Loucy (cell line): ENCODE results near the gene PTCD1.
A peak's percentile ranks its signal among the peaks of the same experiment; 100 is the strongest.

Experiments used
- H2AFZ ChIP-seq: fragments of 200-600 bp; sonication (generic); 2 replicates; pipeline ENCODE4 v1.6.0; 2016; ENCODE audit warnings: antibody characterized with exemption, mild to moderate bottlenecking, low read length, moderate library complexity
- H3F3A ChIP-seq: fragments of 200-600 bp; 2 replicates; pipeline ENCODE4 v1.6.0; 2016; ENCODE audit warnings: antibody characterized with exemption, low read depth, mild to moderate bottlenecking
- H3K27me3 ChIP-seq: fragments of 200-600 bp; sonication (generic); 2 replicates; pipeline ENCODE4 v1.6.1; 2014; ENCODE audit warnings: low read length, mild to moderate bottlenecking; ENCODE audit not compliant: insufficient read depth, poor library complexity, severe bottlenecking
- H3K36me3 ChIP-seq: fragments of 200-600 bp; sonication (generic); 2 replicates; pipeline ENCODE4 v1.6.1; 2016; ENCODE audit warnings: low read length; ENCODE audit not compliant: insufficient read depth
- H3K4me1 ChIP-seq: fragments of 200-600 bp; sonication (generic); 2 replicates; pipeline ENCODE4 v1.5.1; 2014; ENCODE audit warnings: low read length, mild to moderate bottlenecking; ENCODE audit not compliant: insufficient read depth, poor library complexity, severe bottlenecking
- H3K4me2 ChIP-seq: fragments of 200-600 bp; sonication (generic); 2 replicates; pipeline ENCODE4 v1.6.0; 2014; ENCODE audit warnings: antibody characterized with exemption, low read length, low read depth, mild to moderate bottlenecking; ENCODE audit not compliant: poor library complexity, severe bottlenecking
- H3K4me3 ChIP-seq: fragments of 200-600 bp; sonication (generic); 2 replicates; pipeline ENCODE4 v1.5.1; 2014; ENCODE audit warnings: low read length, mild to moderate bottlenecking, mixed read lengths; ENCODE audit not compliant: poor library complexity, severe bottlenecking
- H3K79me2 ChIP-seq: fragments of 200-600 bp; sonication (generic); 2 replicates; pipeline ENCODE4 v1.6.1; 2014; ENCODE audit warnings: low read length; ENCODE audit not compliant: insufficient read depth
- H3K9ac ChIP-seq: fragments of 200-600 bp; sonication (generic); 2 replicates; pipeline ENCODE4 v1.6.0; 2014; ENCODE audit warnings: mild to moderate bottlenecking, low read depth, low read length, moderate library complexity; ENCODE audit not compliant: poor library complexity, severe bottlenecking
- H3K9me2 ChIP-seq: fragments of 200-600 bp; sonication (generic); replicated peaks from 2 replicates; pipeline ENCODE4 v1.6.1; 2016; ENCODE audit warnings: low read depth, low read length, mixed read lengths
- H3K9me3 ChIP-seq: fragments of 200-600 bp; sonication (generic); 2 replicates; pipeline ENCODE4 v1.6.1; 2014; ENCODE audit warnings: mild to moderate bottlenecking, antibody characterized with exemption, low read length, low read depth; ENCODE audit not compliant: insufficient read depth
- H4K20me1 ChIP-seq: fragments of 200-600 bp; sonication (generic); 2 replicates; pipeline ENCODE4 v1.6.0; 2014; ENCODE audit warnings: antibody characterized with exemption, low read length, mild to moderate bottlenecking; ENCODE audit not compliant: insufficient read depth, poor library complexity, severe bottlenecking
- EZH2phosphoT487 ChIP-seq: fragments of 200-600 bp; IDR thresholded peaks from 2 replicates; pipeline ENCODE4 v1.6.1; 2018; ENCODE audit warnings: antibody characterized with exemption, mild to moderate bottlenecking, moderate library complexity, borderline replicate concordance
- TF ChIP-seq, protein P1 (sequence below): fragments of 200-600 bp; sonication (generic); conservative IDR thresholded peaks from 2 replicates; pipeline ENCODE4 v1.5.1; 2014; ENCODE audit warnings: mild to moderate bottlenecking, antibody characterized with exemption, low read length

PTCD1 gene

DNA sequence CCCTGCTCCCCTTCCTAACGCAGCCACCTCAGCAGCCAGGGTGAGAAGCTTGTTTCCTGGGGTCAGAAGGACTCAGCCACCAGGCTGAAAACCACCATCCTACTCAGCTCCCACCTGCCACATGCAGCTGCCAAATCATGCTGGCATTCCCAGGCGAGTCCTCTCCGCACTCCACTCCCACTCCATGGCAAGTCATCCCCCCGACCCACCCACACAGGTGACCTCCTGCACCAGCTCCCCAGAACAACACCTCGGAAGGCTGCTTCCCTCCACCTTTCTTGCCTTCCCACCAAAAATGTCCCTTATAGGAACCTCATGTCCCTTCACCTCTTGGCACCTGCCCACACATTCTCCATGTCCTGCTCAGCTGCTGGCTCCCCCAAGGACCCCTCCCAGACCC, 34.8 kb downstream of the PTCD1 start:
- H3K9me2 ChIP-seq = no peaks in the 10 kb centered on the region
- H3K4me3 ChIP-seq = no peak overlapping the region
- H3K36me3 ChIP-seq = peaks cover 41% of the 10 kb centered on the region; the same call in 1 of the 2 replicates
- H3K9ac ChIP-seq = no peak overlapping the region
- H2AFZ ChIP-seq = no peak overlapping the region
- TF ChIP-seq, protein P1, sequence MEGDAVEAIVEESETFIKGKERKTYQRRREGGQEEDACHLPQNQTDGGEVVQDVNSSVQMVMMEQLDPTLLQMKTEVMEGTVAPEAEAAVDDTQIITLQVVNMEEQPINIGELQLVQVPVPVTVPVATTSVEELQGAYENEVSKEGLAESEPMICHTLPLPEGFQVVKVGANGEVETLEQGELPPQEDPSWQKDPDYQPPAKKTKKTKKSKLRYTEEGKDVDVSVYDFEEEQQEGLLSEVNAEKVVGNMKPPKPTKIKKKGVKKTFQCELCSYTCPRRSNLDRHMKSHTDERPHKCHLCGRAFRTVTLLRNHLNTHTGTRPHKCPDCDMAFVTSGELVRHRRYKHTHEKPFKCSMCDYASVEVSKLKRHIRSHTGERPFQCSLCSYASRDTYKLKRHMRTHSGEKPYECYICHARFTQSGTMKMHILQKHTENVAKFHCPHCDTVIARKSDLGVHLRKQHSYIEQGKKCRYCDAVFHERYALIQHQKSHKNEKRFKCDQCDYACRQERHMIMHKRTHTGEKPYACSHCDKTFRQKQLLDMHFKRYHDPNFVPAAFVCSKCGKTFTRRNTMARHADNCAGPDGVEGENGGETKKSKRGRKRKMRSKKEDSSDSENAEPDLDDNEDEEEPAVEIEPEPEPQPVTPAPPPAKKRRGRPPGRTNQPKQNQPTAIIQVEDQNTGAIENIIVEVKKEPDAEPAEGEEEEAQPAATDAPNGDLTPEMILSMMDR = no peak
- TF ChIP-seq EZH2phosphoT487 = no peak
- no peaks in the 10 kb centered on the region for H3F3A ChIP-seq
- peaks cover 25% of the 10 kb centered on the region for H4K20me1 ChIP-seq
- no peaks in the 10 kb centered on the region for H3K27me3 ChIP-seq
- peaks cover 47% of the 10 kb centered on the region for H3K79me2 ChIP-seq
- peak overlapping the region; percentile 23 for H3K4me2 ChIP-seq
- H3K4me1 ChIP-seq = peaks cover 20% of the 10 kb centered on the region
- no peaks in the 10 kb centered on the region for H3K9me3 ChIP-seq

DNA sequence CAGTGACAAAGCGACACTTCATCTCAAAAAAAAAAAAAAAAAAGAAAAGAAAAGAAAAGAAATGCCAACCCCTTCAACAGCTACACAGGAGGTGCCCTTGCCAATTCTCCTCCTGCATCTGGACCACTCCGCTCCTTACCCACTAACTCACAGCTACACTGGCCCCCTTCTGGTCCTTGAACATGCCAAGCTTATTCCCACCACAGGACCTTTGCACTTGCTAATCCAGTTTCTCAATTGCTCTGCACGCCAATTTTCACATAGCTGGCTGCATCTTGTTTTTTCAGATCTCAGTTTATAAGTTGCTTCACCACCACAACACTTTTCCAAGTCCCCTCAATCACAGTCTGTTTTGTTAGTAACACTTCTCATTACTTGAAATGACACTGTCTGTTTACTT, 35.7 kb downstream of the PTCD1 start:
- Histone ChIP-seq H3K79me2 (peaks cover 42% of the 10 kb centered on the region), H4K20me1 (peaks cover 26% of the 10 kb centered on the region), H3K36me3 (peaks cover 50% of the 10 kb centered on the region; the same call in 1 of the 2 replicates), H3K27me3 (no peaks in the 10 kb centered on the region), H3F3A (no peaks in the 10 kb centered on the region), H3K9me3 (no peaks in the 10 kb centered on the region), H3K9me2 (no peaks in the 10 kb centered on the region), H2AFZ (no peak overlapping the region), H3K4me1 (peaks cover 20% of the 10 kb centered on the region), H3K4me2 (no peak overlapping the region), H3K9ac (no peak overlapping the region), H3K4me3 (no peak overlapping the region)
- TF ChIP-seq EZH2phosphoT487 = no peak
- TF ChIP-seq, protein P1 = no peak

DNA sequence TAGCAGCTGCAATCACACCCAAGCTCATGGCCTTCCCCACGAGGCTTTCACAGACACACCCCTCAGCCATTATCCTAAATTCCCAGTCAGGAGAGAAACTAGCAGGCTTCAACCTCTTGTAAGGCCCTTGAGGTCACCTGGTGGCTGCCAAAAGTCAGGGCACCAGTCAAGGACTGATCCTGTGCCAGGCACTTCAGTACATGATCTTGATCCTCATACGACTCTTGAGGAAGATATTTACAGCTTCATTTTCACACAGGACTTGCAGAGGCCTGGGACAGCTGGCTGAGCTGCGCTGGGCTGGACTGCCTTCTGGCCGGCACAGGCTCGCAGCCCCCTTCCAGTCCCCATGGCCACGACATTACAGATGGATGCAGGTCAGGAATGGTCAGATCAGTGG, 39.0 kb downstream of the PTCD1 start:
- no peak overlapping the region for H3K9ac ChIP-seq
- TF ChIP-seq EZH2phosphoT487 = no peak
- TF ChIP-seq, protein P1 = no peak
- no peaks in the 10 kb centered on the region for H3F3A ChIP-seq
- peaks cover 10% of the 10 kb centered on the region; the same call in 1 of the 2 replicates for H3K79me2 ChIP-seq
- H3K4me2 ChIP-seq = no peak overlapping the region
- no peaks in the 10 kb centered on the region for H3K9me2 ChIP-seq
- H3K9me3 ChIP-seq = no peaks in the 10 kb centered on the region
- no peaks in the 10 kb centered on the region for H3K27me3 ChIP-seq
- H3K36me3 ChIP-seq = peaks cover 80% of the 10 kb centered on the region; the same call in 1 of the 2 replicates
- peaks cover 11% of the 10 kb centered on the region for H4K20me1 ChIP-seq
- H3K4me1 ChIP-seq = no peaks in the 10 kb centered on the region
- H3K4me3 ChIP-seq = no peak overlapping the region
- no peak overlapping the region for H2AFZ ChIP-seq
